HG03558 (cell line): ENCODE measurements around the gene PPP5C.

Source experiments
- ATAC-seq: cut with Tn5 transposase; IDR thresholded peaks from one replicate; pipeline ENCODE4 v1.9.1; 2021; ENCODE audit warnings: moderate number of reproducible peaks; ENCODE audit not compliant: unreplicated experiment; ENCODE audit errors: extremely low read depth

PPP5C gene

DNA sequence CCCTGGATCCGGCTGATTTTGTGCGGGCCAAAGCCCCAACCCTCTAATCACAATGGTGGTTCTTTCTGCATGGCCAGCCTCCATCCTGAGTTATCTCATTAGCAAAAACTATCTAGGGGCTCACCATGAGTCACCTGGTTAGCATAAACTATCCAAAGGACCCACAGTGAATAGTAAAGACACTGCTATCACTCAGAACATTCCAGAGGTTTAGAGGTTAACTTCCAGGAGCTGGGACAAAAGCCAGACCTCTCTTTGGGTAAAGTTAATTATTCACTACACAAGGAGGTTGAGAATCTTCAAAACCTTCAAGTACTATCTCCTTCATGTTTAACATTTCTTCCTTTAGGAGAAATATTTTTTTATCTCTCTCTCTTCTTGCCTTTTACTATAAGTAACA is 18.8 kb upstream of the PPP5C start:
- no peak for ATAC-seq

DNA sequence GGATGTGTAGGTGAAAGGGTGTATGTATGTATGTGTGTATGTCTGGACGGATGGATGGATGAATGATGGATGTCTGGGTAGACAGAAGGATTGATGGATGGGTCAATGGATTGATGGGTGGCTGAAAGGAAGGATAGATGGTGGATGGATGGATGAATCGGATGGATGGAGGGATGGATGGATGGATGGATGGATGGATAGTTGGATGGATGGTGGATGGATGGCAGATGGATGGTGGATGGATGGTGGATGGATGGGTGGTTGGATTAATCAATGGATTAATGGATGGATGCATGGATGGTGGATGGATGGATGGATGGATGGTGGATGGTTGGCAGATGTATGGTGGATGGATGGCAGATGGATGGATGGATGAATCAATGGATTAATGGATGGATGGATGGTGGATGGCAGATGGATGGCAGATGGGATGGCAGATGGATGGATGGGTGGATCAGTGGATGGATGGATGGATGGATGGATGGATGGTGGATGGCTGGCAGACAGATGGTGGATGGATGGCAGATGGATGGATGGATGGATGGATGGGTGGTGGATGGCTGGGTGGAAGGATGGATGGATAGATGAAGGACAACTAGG is 16.5 kb upstream of the PPP5C start:
- no peak for ATAC-seq

DNA sequence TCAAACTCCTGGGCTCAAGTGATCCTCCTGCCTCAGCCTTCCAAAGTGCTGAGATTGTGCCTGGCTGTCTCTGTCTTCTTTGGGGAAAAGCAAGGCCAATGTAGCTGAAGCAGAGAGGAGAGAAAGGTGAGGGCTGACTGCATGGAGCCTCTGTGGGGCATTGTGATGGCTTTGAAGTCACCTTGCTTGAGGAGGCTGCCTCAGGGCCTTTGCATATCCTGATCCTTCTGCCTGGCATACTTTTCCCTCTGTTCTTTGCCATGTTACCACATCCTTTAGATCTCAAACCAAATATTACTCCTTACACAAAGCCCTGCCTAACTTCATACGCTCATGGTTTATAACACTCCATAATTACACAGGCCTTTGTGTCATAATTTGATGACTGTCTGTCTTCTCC is 9.4 kb upstream of the PPP5C start:
- ATAC-seq, result no peak

DNA sequence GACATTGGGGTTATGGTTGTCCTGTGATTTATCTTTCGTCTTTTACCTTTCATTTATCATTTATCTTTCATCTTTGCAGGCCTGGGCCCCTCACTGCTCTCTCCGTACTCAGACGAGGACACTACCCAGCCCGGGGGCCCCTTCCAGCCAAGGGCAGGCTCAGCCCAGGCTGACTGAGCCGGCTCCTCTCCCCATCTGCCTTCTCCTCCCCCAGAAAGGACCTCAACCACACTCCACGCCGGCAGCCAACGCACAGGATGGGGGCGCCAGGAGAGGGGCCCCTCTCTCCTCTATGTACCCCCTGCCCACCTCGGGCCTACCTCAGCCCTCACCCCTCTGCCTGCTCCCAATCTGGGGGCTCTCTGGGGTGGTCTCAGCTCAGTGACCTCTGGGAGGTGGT is 7.4 kb upstream of the PPP5C start:
- no peak for ATAC-seq

DNA sequence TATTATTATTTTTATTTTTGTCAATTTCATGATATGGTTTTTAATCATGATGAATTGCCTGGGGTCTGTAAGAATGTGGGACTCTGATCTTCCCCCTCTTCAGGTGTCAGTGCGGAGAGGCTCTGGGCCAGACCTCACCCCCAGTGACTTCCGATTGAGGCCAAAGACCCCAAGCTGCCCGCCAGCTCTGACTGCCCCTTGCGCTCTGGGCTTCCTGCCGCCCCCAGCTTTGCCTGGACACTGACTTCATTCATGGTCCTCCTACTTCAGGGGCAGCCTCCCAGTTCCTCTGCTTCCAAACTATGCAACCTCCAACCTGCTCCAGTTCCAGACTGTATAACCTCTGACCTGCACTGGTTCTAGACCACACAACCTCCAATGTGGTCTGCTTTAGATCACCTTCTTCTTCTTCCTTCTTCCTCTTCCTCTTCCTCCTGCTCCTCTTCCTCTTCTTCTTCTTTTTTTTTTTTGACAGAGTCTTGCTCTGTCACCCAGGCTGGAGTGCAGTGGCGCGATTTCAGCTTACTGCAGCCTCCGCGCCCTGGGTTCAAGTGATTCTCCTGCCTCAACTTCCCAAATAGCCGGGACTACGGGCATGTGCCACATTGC is 6.7 kb upstream of the PPP5C start:
- no peak for ATAC-seq

DNA sequence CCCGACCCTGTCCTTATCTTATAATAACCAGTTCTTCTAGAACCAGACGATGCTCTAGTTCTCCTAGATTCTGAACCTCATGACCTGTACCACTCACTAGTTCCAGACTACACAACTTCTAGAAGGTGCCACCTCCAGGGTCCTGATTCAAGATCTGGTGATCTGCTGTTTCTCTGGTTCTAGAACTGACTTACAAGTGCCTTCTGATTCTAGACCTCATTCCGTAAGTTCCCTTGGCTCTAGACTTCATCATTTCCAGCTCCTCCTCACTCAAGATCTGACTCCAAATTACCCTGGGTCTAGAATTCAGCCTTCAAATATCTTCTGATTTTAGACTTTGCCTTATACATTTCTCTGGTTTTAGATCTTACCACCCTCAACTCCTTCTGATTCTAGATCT is 5.0 kb upstream of the PPP5C start:
- ATAC-seq, result no peak

DNA sequence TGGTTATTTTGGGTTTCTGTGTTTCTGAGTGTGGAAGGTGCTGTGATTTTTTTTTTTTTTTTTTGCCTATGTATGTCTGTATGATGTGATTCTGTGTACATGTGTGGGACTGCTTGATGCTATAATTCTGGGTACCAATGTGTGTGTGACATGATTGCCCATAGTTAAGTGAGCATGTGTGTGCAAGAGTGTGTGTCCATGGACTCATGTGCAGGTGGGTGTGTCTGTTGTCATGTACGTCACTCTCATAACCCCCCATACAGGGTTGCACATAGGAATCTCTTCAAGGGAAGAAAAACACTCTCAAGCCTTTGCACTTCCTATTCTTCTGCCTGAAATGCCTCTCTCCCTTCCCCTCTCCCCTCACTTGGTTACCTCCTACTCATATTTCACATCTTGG is 2.5 kb upstream of the PPP5C start:
- ATAC-seq, result no peak

DNA sequence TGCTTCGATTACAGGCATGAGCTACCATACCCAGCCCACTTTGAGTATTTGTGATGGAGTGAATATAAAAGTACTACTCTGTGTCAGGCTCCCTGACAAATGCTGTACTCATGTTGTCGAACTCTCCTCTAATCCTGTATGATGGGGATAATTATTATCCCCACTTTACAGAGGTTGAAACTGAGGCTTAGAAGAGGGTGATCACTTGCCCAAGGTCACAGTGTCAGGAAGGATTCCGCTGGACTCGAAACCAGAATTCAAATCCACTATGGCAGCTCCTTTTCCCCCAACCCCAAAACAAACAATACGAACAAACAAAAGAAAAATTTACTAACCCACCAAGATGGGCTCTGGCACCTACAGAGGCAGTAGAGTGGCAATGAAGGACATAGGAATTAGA is 1.7 kb upstream of the PPP5C start:
- ATAC-seq, result no peak

DNA sequence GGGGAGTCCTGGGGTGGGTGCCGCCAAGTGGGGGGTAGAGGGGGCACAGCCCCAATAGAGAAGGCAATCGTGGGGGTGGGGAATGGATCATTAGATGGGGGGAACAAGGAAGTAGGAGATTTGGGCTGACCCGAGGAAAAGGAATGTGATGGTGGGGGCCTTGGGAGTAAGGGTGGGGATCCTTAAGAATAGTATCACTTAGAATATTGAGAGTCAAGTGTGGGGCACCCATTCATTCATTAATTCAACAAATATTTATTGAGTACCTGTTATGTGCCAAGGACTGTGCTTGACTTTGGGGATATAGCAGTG is 641 bp downstream of the PPP5C start:
- ATAC-seq, result no peak

DNA sequence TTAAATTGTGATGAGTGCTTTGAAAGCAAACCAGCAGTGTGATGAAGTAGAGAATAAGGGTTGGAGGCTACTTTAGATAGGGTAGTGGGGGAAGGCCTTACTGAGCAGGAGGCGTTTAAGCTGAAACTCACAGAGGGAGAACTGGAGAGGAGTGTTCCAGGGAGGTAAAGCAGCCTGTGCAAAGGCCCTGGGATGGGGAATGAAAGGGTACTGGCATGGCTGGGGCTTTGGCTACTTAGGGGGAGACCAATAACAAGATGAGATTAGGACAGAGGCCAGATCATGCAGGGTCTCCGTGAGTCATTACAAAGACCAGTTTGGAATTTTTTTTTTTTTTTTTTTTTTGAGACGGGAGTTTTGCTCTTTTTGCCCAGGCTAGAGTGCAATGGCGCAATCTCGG is 1.1 kb downstream of the PPP5C start:
- ATAC-seq, result no peak

DNA sequence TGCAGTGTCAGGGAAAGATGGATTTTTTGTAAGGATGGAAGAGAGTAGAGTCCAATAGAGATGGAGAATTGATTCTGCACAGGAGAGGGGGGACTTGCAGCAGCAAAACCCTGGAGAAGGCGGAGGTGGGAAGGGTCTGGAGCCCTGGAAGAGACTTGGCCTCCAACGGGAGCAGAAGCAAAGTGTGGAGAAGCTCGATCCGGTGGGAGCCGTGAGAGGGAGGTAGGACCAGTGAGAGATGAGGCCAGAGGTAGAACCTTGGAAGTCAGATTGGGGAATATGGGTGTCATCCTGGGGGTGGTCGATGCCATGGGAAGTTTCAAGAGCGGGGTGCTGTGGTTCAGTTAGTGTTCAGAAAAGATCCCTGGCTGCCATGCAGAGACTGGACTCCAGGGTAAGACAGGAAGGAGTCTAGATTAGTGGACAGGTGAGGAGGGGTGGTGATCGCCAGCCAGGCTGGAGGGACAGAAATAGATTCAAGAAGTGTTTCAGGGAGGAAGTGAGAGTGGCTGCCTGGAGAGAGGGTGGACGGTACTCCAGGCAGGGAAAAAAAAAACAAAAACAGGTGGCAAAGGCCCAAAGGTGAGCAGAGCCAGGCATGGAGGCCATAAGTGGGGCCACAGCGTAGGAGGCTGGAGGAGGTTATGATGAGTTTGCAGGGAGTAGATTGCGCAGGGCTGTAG is 2.6 kb downstream of the PPP5C start:
- ATAC-seq, result no peak

DNA sequence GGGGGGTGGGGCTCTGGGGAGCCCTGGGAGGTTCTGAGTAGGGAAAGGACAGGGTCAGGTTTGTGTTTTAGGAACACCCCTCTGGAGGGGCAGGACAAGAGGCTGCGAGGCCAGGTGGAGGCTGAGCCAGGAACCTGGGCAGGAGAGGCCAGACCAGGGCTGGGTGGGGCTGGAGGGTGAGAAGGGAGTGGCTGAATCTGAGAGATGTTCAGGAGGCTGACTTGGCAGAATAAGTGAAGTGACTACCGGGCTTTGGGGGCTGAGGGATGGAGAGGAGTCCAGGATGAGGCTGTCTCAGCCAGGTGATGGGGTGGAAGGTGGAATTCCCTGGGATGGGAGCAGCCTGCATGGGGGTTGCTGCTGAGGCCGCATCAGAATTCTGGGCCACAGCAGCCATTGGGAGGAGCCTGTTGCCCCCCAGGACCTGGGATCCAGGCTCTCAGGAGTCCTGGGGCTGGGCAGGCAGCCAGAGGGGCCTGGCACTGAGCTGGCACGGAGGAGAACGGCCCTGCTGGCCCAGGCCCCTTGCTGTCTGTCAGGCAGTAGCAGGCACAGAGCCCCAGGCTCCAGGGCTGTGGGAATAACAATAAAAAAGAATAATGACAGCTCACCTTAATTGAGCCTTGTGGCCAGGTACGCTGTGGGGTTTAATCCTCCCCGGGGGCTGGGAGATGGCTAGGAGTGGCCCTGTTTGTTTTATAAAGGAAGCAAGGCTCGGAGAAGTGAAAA is 3.3 kb downstream of the PPP5C start:
- ATAC-seq, result no peak

DNA sequence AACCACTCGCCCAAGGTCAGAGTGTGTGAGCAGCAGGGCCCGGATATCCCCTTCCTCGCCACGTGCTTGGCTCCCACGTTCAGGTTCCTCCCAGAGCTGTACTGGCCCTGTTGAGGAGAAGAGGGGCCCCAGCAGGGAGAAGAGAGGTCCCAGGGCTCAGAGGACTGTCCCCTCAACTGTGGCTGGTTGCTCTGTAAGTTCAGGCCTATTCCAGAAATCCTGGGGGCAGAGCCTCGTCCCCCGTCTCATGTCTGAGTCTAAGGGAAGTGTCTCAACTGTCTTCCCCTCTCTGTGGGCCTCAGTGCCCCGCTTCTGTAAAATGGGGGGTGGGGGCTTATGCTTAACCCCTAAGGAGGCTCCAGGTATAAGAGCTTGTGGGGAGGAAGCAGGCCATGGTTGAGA is 3.9 kb downstream of the PPP5C start:
- ATAC-seq, result no peak

DNA sequence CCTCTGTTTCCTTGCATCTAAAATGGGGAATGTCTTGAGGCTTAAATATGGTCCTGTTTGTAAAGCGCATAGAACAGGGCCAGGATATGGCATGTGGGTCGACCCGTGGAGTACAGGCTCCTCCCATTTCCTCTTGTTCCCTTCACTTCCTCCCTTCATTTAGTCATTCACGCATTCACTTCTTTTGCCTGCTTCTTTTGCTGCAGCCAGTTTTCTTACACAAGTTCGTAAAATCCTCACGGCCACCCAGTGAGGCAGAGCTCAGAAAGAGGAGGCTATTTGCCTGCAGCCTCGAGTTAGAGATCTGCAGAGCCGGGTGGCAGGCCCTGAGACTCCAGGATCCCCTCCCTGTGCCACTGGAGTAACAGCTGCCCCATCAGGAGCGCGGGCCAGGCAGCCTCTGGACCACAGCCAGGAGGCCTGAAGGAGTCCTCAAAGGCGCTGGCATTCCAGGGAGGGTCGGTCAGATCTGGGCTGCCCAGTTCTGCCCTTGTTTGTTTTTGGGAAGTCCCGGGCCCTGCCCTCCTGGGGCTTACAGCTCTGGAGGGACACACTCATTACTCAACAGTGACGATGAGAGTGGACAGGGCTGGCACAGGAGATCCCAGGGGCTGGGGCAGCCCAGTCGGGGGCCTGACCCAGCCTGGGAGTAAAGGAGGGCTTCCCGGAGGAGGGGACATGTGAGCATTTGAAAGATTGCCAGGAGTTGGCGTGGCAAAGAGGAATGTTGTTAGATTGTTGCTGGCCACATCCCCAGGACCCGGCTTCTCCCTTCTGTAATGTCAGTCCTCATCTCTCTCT is 4.6 kb downstream of the PPP5C start:
- no peak for ATAC-seq

DNA sequence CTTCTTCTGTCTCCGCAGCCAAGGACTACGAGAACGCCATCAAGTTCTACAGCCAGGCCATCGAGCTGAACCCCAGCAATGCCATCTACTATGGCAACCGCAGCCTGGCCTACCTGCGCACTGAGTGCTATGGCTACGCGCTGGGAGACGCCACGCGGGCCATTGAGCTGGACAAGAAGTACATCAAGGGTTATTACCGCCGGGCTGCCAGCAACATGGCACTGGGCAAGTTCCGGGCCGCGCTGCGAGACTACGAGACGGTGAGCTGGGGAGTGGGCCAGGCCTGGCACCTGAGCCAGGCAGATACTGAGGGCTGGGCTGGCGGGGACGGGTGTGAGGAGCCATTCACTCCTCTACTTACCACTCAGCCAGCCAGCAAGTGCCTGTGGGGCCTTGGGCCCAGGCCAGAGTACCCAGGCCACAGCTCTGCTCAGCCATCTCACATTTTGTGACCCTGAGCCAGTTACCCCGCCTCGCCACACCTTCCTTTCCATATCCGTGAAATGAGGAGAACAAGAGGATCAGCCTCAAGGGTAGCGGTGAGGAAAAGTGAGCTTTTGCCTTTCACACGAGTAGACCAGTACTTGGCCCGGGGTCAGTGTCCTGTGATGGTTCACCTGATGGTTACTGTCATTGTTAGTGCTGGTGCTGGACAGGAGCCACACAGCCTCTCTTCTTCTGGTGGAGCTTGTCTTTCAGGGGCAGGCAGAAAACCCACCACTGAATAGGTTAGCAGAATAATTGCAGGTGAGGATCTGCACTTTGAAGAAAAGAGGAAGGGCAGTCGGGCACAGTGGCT is 7.0 kb downstream of the PPP5C start:
- no peak for ATAC-seq

DNA sequence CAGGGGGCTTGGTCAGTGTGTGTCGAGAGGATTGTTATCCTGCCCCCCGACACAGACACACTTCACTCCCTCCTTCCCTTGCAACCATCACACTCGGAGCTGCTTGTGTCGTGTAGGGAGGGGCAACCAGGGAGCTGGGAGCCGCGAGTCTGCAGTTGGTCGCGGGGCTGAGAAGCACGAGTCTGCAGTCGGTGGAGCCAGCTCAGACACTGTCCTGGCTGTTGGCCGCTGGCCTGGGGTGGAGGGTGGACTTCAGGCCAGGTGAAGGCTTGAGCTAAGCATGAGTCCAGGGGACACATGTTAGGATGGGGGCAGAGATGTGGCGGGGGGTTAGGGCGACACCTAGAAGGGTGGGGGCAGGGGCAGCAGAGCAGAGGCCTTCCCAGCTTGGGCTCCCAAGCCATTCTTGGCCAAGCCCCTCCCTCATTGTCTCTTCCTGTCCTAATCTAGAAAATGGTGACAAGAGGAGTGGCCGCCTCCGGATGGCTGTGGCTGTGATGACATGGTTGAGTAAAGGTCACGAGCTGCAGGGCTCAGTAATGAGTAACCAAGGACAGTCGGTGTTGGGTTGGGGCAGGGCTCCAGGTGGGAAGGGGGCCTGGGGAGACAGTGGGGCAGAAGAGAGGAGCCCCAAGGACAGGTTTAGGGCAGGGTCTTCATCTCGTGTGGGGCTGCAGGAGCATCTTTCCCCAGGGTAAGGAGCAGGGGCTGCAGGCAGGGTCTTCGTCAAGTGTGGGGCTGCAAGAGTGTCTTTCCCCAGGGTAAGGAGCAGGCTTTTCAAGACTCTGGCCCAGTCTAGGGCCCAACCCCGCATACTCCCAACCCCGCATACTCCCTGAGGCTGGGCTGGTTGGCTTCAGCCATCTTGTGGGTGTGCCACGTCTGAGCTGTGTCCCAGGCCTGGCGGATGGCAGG is 8.6 kb downstream of the PPP5C start:
- ATAC-seq, result no peak

DNA sequence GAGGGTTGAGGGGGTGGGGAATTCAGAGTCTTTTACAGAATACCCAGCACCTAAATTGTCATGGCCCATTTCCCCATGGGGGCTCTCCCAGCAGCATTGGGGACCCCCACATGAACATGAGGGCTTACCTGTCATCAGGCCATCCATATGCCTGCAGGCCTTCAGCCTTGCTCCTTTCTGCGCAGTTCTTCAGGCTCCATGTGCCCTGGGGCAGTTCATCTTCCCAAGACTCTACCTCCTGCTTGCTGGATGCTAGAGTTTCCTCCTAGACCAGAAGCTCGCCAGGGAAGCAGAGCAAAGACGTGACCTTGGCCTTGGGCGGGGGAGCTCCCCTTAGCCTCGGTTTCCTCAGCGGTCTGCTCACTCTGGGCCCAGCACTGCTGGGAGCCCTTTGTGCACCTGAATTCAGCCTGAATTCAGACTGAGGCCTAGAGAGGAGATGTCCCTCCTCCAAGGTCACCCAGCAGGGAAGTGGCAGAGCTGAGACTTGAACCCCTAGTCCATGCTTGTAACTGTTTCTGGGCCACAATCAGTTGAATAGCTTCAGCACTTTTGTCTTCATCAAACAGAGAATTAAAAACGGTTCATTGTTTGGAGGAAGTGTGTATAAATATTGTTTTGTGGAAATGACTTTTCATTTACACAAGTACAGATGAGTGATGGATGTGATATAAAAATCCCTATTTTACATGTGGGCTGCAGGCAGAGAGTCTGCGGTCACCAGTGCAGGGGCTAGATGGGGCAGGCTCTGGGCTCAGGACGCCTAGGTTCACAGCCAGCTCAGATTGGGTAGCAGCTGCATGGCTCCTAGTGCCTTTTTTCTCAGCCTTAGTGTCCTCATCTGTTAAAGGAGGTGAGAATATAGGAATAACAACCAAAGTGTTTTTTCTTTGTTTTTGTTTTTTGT is 9.5 kb downstream of the PPP5C start:
- ATAC-seq, result no peak
